ENCODE results near the gene CDC42BPB.

Gene CDC42BPB

DNA sequence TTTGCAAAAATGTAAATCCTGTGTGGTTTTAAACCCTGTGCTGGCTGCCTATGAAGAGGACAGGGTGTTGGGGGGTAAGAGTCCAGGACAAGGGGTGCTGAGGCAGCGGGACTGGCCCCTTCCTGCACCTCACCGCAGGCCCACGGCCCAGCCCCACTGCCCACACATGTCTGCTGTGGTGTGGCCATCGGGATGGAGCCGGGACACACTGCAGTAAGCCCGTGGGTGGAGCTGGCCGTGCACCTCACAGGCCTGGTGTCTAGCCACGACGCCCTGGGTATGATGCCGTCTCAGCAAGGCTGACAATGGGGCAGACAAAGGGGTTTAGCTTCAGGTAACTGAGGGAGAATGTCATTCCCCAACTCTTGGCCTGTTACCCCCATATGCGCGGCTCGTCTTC, 115.3 kb downstream of the CDC42BPB start:
- Histone ChIP-seq H3K27me3 (ENCODE audit: insufficient read depth, low read length) (no peaks in the 10 kb centered on the region), H3K4me3 (ENCODE audit: low read depth, low read length) (no peak overlapping the region), H3K36me3 (ENCODE audit: insufficient read depth, low read length) (peaks cover 29% of the 10 kb centered on the region; the same call in 1 of the 2 replicates), H2AFZ (ENCODE audit: low read length, unreplicated experiment) (no peak overlapping the region), H3K79me2 (ENCODE audit: control insufficient read depth, insufficient read depth, low read length, unreplicated experiment) (no peaks in the 10 kb centered on the region), H3K4me1 (ENCODE audit: control insufficient read depth, insufficient read depth, low read length, unreplicated experiment) (no peaks in the 10 kb centered on the region), H3K27ac (ENCODE audit: low read depth, low read length) (no peak overlapping the region)

DNA sequence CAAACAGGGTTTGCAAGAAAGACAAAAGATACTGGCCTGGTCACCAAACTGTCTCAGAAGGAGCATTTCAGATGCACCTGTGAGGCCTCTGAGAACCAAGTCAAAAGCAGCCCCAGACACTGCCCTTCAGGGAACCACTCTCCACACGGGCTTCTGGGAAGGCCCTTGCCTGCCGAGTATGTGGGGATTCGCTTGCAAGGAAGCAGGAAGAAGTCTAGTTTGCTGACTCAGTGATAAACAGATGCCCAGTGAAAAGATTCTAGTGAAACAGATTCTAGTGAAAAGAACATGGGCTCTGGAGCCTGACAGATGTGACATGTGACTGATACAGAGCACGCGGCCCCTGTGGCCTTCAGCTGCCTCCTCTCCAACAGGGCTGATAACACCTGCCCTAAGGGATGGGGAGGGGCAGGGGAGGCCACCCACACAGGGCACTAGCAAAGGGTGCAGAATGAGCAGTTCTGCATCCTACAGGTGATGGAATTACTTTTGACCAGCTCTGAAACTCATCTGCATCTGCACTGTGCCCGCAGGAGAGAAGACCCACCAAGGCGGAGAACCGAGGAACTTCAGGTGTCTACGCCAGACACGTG, 115.8 kb downstream of the CDC42BPB start:
- Histone ChIP-seq H2AFZ (ENCODE audit: low read length, unreplicated experiment) (no peak overlapping the region), H3K4me1 (ENCODE audit: control insufficient read depth, insufficient read depth, low read length, unreplicated experiment) (no peaks in the 10 kb centered on the region), H3K79me2 (ENCODE audit: control insufficient read depth, insufficient read depth, low read length, unreplicated experiment) (no peaks in the 10 kb centered on the region), H3K27ac (ENCODE audit: low read depth, low read length) (no peak overlapping the region), H3K27me3 (ENCODE audit: insufficient read depth, low read length) (no peaks in the 10 kb centered on the region), H3K36me3 (ENCODE audit: insufficient read depth, low read length) (peaks cover 24% of the 10 kb centered on the region; the same call in 1 of the 2 replicates), H3K4me3 (ENCODE audit: low read depth, low read length) (no peak overlapping the region)

GRCh38 chr14:102940729-102941362, 116.5 kb downstream of the CDC42BPB start:
- Histone ChIP-seq H2AFZ (ENCODE audit: low read length, unreplicated experiment) (no peak overlapping the region), H3K4me1 (ENCODE audit: control insufficient read depth, insufficient read depth, low read length, unreplicated experiment) (no peaks in the 10 kb centered on the region), H3K79me2 (ENCODE audit: control insufficient read depth, insufficient read depth, low read length, unreplicated experiment) (no peaks in the 10 kb centered on the region), H3K36me3 (ENCODE audit: insufficient read depth, low read length) (peaks cover 20% of the 10 kb centered on the region; the same call in 1 of the 2 replicates), H3K27ac (ENCODE audit: low read depth, low read length) (no peak overlapping the region), H3K4me3 (ENCODE audit: low read depth, low read length) (no peak overlapping the region), H3K27me3 (ENCODE audit: insufficient read depth, low read length) (no peaks in the 10 kb centered on the region)

- Histone ChIP-seq H3K27ac (ENCODE audit: low read depth, low read length) (no peak overlapping the region), H3K36me3 (ENCODE audit: insufficient read depth, low read length) (peaks cover 14% of the 10 kb centered on the region; the same call in 1 of the 2 replicates)
Measured at GRCh38 chr14:102939820-102940561, 117.4 kb downstream of the CDC42BPB start.

DNA sequence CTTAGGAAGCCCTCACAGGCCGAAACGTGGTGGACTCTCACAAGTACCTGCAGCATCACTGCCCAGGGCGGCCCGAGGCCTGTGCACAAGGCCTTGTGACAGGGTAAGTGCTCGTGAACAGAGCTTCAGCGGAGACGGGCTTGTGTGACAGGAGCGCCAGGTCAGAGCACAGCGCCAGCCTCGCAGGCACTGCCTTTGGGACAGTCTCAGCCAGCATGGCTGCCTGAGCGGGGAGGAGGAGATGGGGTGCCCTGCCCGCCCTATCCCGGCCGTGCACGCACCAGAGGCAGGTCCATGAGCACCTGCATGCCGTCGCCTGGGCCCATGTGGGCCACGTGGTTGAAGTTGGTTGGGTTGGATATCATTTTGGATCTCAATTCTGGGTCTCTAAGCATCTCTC, 118.0 kb downstream of the CDC42BPB start:
- no peak overlapping the region for H2AFZ ChIP-seq (ENCODE audit: low read length, unreplicated experiment)
- H3K79me2 ChIP-seq (ENCODE audit: control insufficient read depth, insufficient read depth, low read length, unreplicated experiment): no peaks in the 10 kb centered on the region
- no peaks in the 10 kb centered on the region for H3K4me1 ChIP-seq (ENCODE audit: control insufficient read depth, insufficient read depth, low read length, unreplicated experiment)
- H3K4me3 ChIP-seq (ENCODE audit: low read depth, low read length): no peak overlapping the region
- H3K27ac ChIP-seq (ENCODE audit: low read depth, low read length): no peak overlapping the region
- no peaks in the 10 kb centered on the region for H3K27me3 ChIP-seq (ENCODE audit: insufficient read depth, low read length)
- H3K36me3 ChIP-seq (ENCODE audit: insufficient read depth, low read length): peaks cover 14% of the 10 kb centered on the region; the same call in 1 of the 2 replicates

More at GRCh38 chr14:102939820-102940561, 117.4 kb downstream of the CDC42BPB start:
- no peaks in the 10 kb centered on the region for H3K27me3 ChIP-seq (ENCODE audit: insufficient read depth, low read length)
- no peak overlapping the region for H2AFZ ChIP-seq (ENCODE audit: low read length, unreplicated experiment)
- H3K79me2 ChIP-seq (ENCODE audit: control insufficient read depth, insufficient read depth, low read length, unreplicated experiment): no peaks in the 10 kb centered on the region
- H3K4me3 ChIP-seq (ENCODE audit: low read depth, low read length): no peak overlapping the region
- H3K4me1 ChIP-seq (ENCODE audit: control insufficient read depth, insufficient read depth, low read length, unreplicated experiment): no peaks in the 10 kb centered on the region

DNA sequence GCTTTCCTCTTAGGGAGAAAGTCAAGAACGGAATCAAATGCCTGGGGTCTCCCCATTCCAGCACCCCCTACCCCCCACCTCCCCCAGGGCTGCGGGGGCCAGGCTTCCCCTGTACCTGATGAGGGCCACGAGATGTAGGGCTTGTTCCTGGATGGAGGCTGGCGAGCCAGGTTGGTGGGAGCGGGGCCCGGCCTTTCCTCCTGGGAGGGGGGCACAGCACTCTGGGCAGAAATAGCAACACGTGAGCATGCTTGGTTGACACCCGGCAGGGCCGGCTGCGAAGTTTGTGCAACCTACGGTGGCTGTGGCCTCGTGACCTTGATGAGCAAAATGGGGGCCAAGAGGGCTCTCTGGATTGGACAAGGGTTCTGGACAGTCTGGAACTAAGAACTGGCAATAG, 119.2 kb downstream of the CDC42BPB start:
- Histone ChIP-seq H3K79me2 (ENCODE audit: control insufficient read depth, insufficient read depth, low read length, unreplicated experiment) (no peaks in the 10 kb centered on the region), H2AFZ (ENCODE audit: low read length, unreplicated experiment) (no peak overlapping the region), H3K27ac (ENCODE audit: low read depth, low read length) (no peak overlapping the region), H3K4me1 (ENCODE audit: control insufficient read depth, insufficient read depth, low read length, unreplicated experiment) (no peaks in the 10 kb centered on the region), H3K27me3 (ENCODE audit: insufficient read depth, low read length) (no peaks in the 10 kb centered on the region), H3K4me3 (ENCODE audit: low read depth, low read length) (no peak overlapping the region), H3K36me3 (ENCODE audit: insufficient read depth, low read length) (peaks cover 6% of the 10 kb centered on the region; the same call in 1 of the 2 replicates)

- H3K4me3 ChIP-seq (ENCODE audit: low read depth, low read length): no peak overlapping the region
- H3K36me3 ChIP-seq (ENCODE audit: insufficient read depth, low read length): peaks cover 7% of the 10 kb centered on the region; the same call in 1 of the 2 replicates
- H3K27ac ChIP-seq (ENCODE audit: low read depth, low read length): no peak overlapping the region
- H3K79me2 ChIP-seq (ENCODE audit: control insufficient read depth, insufficient read depth, low read length, unreplicated experiment): no peaks in the 10 kb centered on the region
- H2AFZ ChIP-seq (ENCODE audit: low read length, unreplicated experiment): no peak overlapping the region
- no peaks in the 10 kb centered on the region for H3K27me3 ChIP-seq (ENCODE audit: insufficient read depth, low read length)
- no peaks in the 10 kb centered on the region for H3K4me1 ChIP-seq (ENCODE audit: control insufficient read depth, insufficient read depth, low read length, unreplicated experiment)
Measured at GRCh38 chr14:102937331-102938175, 119.8 kb downstream of the CDC42BPB start.

- H3K4me3 ChIP-seq (ENCODE audit: low read depth, low read length): no peak overlapping the region
- H3K36me3 ChIP-seq (ENCODE audit: insufficient read depth, low read length): peaks cover 7% of the 10 kb centered on the region; the same call in 1 of the 2 replicates
- H3K79me2 ChIP-seq (ENCODE audit: control insufficient read depth, insufficient read depth, low read length, unreplicated experiment): no peaks in the 10 kb centered on the region
- H3K4me1 ChIP-seq (ENCODE audit: control insufficient read depth, insufficient read depth, low read length, unreplicated experiment): no peaks in the 10 kb centered on the region
- H3K27me3 ChIP-seq (ENCODE audit: insufficient read depth, low read length): peaks cover 1% of the 10 kb centered on the region; the same call in 1 of the 2 replicates
- no peak overlapping the region for H2AFZ ChIP-seq (ENCODE audit: low read length, unreplicated experiment)
- no peak overlapping the region for H3K27ac ChIP-seq (ENCODE audit: low read depth, low read length)
Measured at GRCh38 chr14:102935756-102936155, 121.6 kb downstream of the CDC42BPB start.

DNA sequence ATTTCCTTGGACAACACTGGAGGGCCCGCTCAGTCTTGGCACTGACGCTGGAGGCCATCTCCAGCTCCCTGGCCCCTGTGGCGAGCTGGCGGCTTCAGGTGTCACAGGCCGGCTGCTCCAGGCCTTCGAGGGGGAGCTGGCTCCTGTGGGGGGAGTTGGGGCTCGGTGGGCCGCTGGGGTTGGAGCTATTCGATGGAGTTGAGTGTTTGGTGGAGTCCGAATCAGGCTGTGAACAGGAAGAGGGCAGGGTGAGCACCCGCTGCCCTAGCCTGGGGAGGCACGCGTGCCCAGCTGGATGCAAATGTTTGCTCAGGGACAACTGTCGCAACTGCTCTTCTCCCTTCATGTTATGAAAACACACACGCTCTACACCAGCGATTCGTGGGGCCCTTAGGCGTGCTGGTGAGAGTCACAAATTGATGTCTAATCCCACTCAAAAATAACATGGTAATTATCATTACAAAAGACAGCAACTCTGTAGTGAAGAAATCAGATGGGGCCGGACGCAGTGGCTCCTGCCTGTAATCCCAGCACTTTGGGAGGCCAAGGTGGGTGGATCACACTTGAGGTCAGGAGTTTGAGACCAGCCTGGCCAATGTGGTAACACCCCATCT, 123.6 kb downstream of the CDC42BPB start:
- no peak overlapping the region for H3K4me3 ChIP-seq (ENCODE audit: low read depth, low read length)
- H3K36me3 ChIP-seq (ENCODE audit: insufficient read depth, low read length): peaks cover 7% of the 10 kb centered on the region; the same call in 1 of the 2 replicates
- H3K27ac ChIP-seq (ENCODE audit: low read depth, low read length): no peak overlapping the region
- H3K27me3 ChIP-seq (ENCODE audit: insufficient read depth, low read length): peaks cover 22% of the 10 kb centered on the region
- no peaks in the 10 kb centered on the region for H3K79me2 ChIP-seq (ENCODE audit: control insufficient read depth, insufficient read depth, low read length, unreplicated experiment)
- H2AFZ ChIP-seq (ENCODE audit: low read length, unreplicated experiment): no peak overlapping the region
- peaks cover 7% of the 10 kb centered on the region for H3K4me1 ChIP-seq (ENCODE audit: control insufficient read depth, insufficient read depth, low read length, unreplicated experiment)
